Activated CD8-positive, alpha-beta T cell treated with anti-CD3 and anti-CD28 coated beads for 36 hours (primary cell): ENCODE results near the gene LEMD1. TPM values are rescaled to one million over a fixed set of nuclear protein-coding genes. Genes with fewer than 3 reads are reported as not detected.

Experiments used
- ATAC-seq: fragments of 200-7000 bp; cut with Tn5 transposase; one replicate; pipeline ENCODE4 v1.10.0; 2021; ENCODE audit warnings: mild to moderate bottlenecking, moderate library complexity
- CTCF ChIA-PET: fragments of 350-600 bp; sonication (Branson Sonifier 250); formaldehyde crosslinking; loops from one replicate; lab custom pipeline; 2021; ENCODE audit warnings: antibody characterized with exemption; lab: Charles Lee
- POLR2A ChIA-PET: fragments of 350-600 bp; sonication (Branson Sonifier 250); formaldehyde crosslinking; loops from one replicate; lab custom pipeline; 2021; ENCODE audit warnings: antibody characterized with exemption; lab: Charles Lee
- DNase-seq: peaks from one replicate; pipeline ENCODE4 v3.0.0-alpha.2; 2020
- H3K27ac Mint-ChIP-seq: one replicate; pipeline ENCODE4 v1.8.0; 2021; ENCODE audit warnings: mild to moderate bottlenecking, mixed read lengths
- H3K27me3 Mint-ChIP-seq: one replicate; pipeline ENCODE4 v1.8.0; 2021; ENCODE audit warnings: mixed read lengths
- H3K36me3 Mint-ChIP-seq: one replicate; pipeline ENCODE4 v1.8.0; 2021; ENCODE audit warnings: low read depth, mixed read lengths
- H3K4me1 Mint-ChIP-seq: one replicate; pipeline ENCODE4 v1.8.0; 2021; ENCODE audit warnings: low read depth, mixed read lengths
- H3K4me3 Mint-ChIP-seq: one replicate; pipeline ENCODE4 v1.8.0; 2021; ENCODE audit warnings: mild to moderate bottlenecking, moderate library complexity, mixed read lengths
- H3K9me3 Mint-ChIP-seq: one replicate; pipeline ENCODE4 v1.8.0; 2021; ENCODE audit warnings: mixed read lengths
- intact Hi-C: fragments of 100-400 bp; cut with micrococcal nuclease; formaldehyde crosslinking; loops from one replicate; pipeline ENCODE4 v1.10.0; 2022
- total RNA-seq, 2 experiments: library from RNA; stranded (reverse); gene quantifications; one replicate each; pipeline ENCODE4 v1.2.3, GENCODE V29; 2021
- TF ChIP-seq, protein P1 (sequence below): fragments of 200-600 bp; IDR thresholded peaks from one replicate; pipeline ENCODE4 v1.8.0; 2022; ENCODE audit warnings: antibody characterized with exemption, mild to moderate bottlenecking

Gene LEMD1
- total RNA-seq, 2 experiments from 2014 or later: 0.58 to 0.81 TPM

DNA sequence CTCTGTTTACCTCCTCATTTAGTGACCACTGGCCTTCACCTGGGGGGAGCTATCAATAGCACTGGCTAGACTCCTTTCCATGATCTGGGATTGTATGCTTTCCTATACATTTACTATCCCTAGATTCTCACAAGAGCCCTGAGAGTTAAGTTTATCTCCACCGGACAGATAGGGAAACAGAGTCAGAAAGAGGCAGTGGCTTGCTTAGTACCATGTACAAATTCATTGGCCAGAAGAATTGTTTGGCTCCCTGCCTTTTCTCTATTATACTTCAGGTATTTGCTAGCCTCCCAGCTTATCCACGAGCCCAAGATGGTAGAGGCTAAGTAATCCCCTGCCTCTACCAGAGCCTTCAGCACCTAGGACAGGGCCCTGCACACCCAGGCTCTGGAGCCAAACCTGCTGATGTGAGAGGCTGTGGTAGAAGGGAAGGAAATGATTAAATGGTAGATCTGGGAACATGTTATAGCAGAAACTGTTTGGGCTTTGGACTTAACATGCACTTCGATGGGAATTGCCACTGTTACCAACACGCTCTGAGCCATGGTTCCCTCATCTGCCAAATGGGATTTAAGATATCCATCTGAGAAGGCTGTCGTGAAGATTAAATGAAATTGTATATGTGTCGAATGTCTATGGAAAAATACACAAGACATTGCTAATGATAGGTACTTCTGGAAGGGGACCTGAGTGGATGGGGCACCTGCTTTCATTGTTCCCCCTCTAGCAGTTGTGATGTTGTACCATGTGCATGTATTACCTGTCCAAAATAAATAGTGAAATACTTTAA lies 37.1 kb upstream of the LEMD1 start:
- intact Hi-C loops: no loop called here
- ChIA-PET CTCF (interaction anchor here (1.6 to 4.0 kb wide), 3 partner anchors 27 to 65 kb away, joined by 3 to 25 read pairs (median 11); no protein-coding TSS in a partner anchor), POLR2A (interaction anchor here (0.7 kb wide), 1 partner anchor 15 kb away, joined by 3 read pairs; no protein-coding TSS in a partner anchor)
- DNase-seq (peak; percentile 63), ATAC-seq (peak; percentile 70)
- no peaks in the 10 kb centered on the region for H3K36me3 Mint-ChIP-seq
- peaks cover 43% of the 10 kb centered on the region for H3K27me3 Mint-ChIP-seq
- H3K4me1 Mint-ChIP-seq: peaks cover 10% of the 10 kb centered on the region
- H3K9me3 Mint-ChIP-seq: no peaks in the 10 kb centered on the region
- H3K4me3 Mint-ChIP-seq: no peak overlapping the region
- no peak overlapping the region for H3K27ac Mint-ChIP-seq
- TF ChIP-seq, protein P1, sequence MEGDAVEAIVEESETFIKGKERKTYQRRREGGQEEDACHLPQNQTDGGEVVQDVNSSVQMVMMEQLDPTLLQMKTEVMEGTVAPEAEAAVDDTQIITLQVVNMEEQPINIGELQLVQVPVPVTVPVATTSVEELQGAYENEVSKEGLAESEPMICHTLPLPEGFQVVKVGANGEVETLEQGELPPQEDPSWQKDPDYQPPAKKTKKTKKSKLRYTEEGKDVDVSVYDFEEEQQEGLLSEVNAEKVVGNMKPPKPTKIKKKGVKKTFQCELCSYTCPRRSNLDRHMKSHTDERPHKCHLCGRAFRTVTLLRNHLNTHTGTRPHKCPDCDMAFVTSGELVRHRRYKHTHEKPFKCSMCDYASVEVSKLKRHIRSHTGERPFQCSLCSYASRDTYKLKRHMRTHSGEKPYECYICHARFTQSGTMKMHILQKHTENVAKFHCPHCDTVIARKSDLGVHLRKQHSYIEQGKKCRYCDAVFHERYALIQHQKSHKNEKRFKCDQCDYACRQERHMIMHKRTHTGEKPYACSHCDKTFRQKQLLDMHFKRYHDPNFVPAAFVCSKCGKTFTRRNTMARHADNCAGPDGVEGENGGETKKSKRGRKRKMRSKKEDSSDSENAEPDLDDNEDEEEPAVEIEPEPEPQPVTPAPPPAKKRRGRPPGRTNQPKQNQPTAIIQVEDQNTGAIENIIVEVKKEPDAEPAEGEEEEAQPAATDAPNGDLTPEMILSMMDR: no peak

DNA sequence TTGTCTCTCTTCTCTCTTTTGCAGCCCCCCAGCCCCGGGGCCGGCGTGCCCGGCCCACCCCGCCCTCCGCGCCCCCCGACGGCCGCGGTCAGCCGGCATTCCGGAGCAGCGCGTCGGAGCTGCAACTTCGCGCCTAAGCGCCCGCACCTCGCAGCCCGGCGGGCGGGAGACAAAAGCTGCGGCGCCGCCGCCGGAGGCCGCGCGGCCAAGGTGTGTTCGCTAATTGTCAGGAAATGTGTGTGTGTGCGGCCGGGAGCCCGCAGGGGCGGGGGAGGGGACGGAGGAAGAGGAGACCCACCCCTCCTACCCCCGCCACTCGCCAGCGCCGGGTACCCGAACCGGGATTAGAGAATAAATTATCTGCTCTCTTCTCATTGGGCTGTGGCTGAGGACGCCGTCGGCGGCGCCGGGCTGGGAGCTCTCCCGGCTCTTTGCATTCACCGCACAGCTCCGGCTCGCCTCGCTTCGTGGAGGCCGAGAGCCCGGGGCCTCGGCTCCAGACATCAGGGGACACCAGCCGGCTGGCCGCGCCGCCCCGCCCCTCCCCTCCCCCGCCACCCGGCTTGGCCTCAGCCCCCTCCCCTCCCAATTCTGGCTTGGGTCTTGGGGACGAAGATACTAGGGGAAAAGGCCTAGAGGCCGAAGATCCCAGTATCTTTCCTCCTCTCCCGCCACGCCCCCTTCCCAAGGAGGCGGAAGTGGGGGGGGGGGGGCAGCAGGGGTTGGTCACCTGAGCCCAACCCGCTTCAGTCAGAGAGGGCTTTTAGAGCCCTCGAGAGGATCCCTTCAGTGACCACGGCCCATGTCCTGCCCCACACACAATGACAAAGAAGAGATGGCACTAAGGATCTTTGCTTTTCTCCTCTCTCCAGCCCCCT lies 35.3 kb upstream of the LEMD1 start:
- TF ChIP-seq, protein P1: no peak
- DNase-seq: no peak
- peak; percentile 22 for ATAC-seq
- H3K4me3 Mint-ChIP-seq: no peak overlapping the region
- ChIA-PET POLR2A (interaction anchor here (1.1 kb wide), 1 partner anchor 30 kb away, joined by 3 read pairs; no protein-coding TSS in a partner anchor), CTCF (interaction anchor here (1.2 to 4.0 kb wide), 4 partner anchors 19 to 103 kb away, joined by 3 to 25 read pairs (median 8); no protein-coding TSS in a partner anchor)
- no peaks in the 10 kb centered on the region for H3K9me3 Mint-ChIP-seq
- intact Hi-C loops: no loop called here
- H3K36me3 Mint-ChIP-seq: no peaks in the 10 kb centered on the region
- no peak overlapping the region for H3K27ac Mint-ChIP-seq
- peaks cover 56% of the 10 kb centered on the region for H3K27me3 Mint-ChIP-seq
- peaks cover 10% of the 10 kb centered on the region for H3K4me1 Mint-ChIP-seq

DNA sequence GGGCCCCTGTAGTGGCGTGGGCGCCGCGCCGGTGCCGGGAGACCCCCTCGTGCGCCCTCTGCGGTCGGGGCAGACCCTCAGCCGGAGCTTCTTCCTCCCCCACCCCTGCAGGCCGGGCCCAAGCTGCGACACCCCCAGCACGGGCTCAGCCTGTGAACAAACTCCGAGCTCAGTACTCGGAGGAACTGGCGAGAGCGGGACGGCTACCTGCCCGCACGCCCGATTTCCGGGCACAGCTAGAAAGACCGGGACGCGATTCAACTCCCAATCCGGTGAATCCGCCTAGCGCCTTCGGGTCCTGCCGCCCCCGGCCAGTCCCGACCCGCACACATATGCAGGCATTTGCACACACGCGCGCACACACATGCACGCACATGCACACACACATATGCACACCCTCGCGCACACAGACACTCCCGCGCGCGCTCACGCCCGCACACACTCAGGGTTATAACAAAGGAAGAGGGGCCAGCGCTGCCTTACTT lies 34.6 kb upstream of the LEMD1 start:
- no peak for DNase-seq
- Mint-ChIP-seq H3K27me3 (peaks cover 56% of the 10 kb centered on the region), H3K4me3 (peak overlapping the region; percentile 61), H3K27ac (no peak overlapping the region), H3K36me3 (no peaks in the 10 kb centered on the region), H3K9me3 (no peaks in the 10 kb centered on the region), H3K4me1 (peaks cover 10% of the 10 kb centered on the region)
- CTCF ChIA-PET: interaction anchor here (1.2 to 4.0 kb wide), 5 partner anchors 15 to 103 kb away, joined by 3 to 25 read pairs (median 5); no protein-coding TSS in a partner anchor
- intact Hi-C loops: no loop called here
- ATAC-seq: peak; percentile 27
- TF ChIP-seq, protein P1: no peak
- POLR2A ChIA-PET: interaction anchor here (0.5 to 1.1 kb wide), 3 partner anchors 15 to 560 kb away, joined by 3 read pairs; no protein-coding TSS in a partner anchor

DNA sequence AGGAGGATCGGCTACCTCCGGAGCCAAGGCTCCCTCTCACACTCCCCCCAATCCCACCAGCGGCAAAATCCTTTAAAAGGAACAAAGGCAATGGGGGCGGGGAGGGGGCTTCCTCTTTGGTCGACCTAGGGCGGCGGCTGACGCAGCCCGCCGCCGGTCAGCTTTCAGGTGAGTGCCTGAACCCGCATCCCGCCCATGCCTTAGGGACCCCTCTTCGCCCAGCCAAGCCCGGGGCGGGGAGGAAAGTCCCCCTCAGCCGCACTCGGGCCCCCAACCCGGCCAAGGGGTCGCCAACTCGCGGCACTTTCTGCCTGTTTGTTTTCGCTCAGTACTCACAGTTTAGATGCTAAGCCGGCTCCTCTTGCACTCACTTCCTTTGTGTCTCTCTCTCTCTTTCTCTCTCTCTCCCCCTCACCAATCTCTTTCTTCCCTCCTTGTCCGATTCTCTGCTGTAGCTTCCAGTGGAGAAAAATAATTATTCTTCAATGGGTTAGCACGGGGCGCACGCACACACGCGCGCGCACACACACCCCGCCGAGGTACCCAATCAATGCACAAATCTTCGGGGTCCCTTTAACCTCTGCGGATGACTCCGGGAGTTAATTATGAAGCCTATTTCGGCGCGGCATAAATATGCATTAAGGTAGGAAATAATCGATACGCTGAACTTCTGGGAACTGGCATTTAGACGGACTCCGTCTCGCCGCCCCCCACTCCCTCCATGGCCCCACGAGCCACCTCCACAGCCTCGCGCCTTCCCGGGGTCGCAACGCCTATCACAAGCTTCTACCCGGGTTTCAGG lies 33.9 kb upstream of the LEMD1 start, which contains the start of gene BLACAT1:
Gene BLACAT1, minus strand, starts transcription at position 465 of the 802 bp plus-strand sequence.
- Mint-ChIP-seq H3K36me3 (no peaks in the 10 kb centered on the region), H3K9me3 (no peaks in the 10 kb centered on the region), H3K4me3 (peak within 1 kb of the TSS; percentile 61), H3K4me1 (peaks cover 10% of the 10 kb centered on the region), H3K27me3 (peaks cover 56% of the 10 kb centered on the region), H3K27ac (no peak within 1 kb of the TSS)
- POLR2A ChIA-PET: interaction anchor here (0.5 to 0.7 kb wide), 2 partner anchors 15 to 561 kb away, joined by 3 read pairs; no protein-coding TSS in a partner anchor
- CTCF ChIA-PET: interaction anchor here (1.2 to 4.0 kb wide), 8 partner anchors 14 to 102 kb away, joined by 3 to 25 read pairs (median 6); no protein-coding TSS in a partner anchor
- intact Hi-C loops: no loop called here
- ATAC-seq: no peak
- TF ChIP-seq, protein P1: no peak
- no peak for DNase-seq
